ENCODE results near the gene RTN4RL2.

Gene RTN4RL2

GRCh38 chr11:57500515-57500914, 40.2 kb downstream of the RTN4RL2 start:
- DNase-seq (ENCODE audit: low spot score) = no peak

- DNase-seq (ENCODE audit: low spot score) = no peak
These were observed 40.6 kb downstream of the RTN4RL2 start for GRCh38 chr11:57500926-57501325.

- DNase-seq (ENCODE audit: low spot score) = no peak
These were observed 41.6 kb downstream of the RTN4RL2 start for GRCh38 chr11:57501953-57502352.

GRCh38 chr11:57502376-57502775, 42.0 kb downstream of the RTN4RL2 start:
- no peak for DNase-seq (ENCODE audit: low spot score)

- DNase-seq (ENCODE audit: low spot score) = no peak
These were observed 42.5 kb downstream of the RTN4RL2 start for GRCh38 chr11:57502870-57503269.

GRCh38 chr11:57504511-57504910, 44.2 kb downstream of the RTN4RL2 start:
- no peak for DNase-seq (ENCODE audit: low spot score)

- no peak for DNase-seq (ENCODE audit: low spot score)
These were observed 46.2 kb downstream of the RTN4RL2 start for GRCh38 chr11:57506522-57506921.

- no peak for DNase-seq (ENCODE audit: low spot score)
These were observed 48.2 kb downstream of the RTN4RL2 start for GRCh38 chr11:57508341-57509170.

GRCh38 chr11:57511741-57512430, 51.6 kb downstream of the RTN4RL2 start:
- DNase-seq (ENCODE audit: low spot score) = no peak

- no peak for DNase-seq (ENCODE audit: low spot score)
These were observed 52.5 kb downstream of the RTN4RL2 start for GRCh38 chr11:57512646-57513451.

GRCh38 chr11:57513452-57513795, 53.1 kb downstream of the RTN4RL2 start:
- no peak for DNase-seq (ENCODE audit: low spot score)

GRCh38 chr11:57513911-57514537, 53.7 kb downstream of the RTN4RL2 start:
- DNase-seq (ENCODE audit: low spot score) = peak; percentile 62

GRCh38 chr11:57514538-57515331, 54.4 kb downstream of the RTN4RL2 start:
- peak; percentile 78 for DNase-seq (ENCODE audit: low spot score)

- peak; percentile 87 for DNase-seq (ENCODE audit: low spot score)
These were observed 55.2 kb downstream of the RTN4RL2 start, which contains the start of gene SLC43A1 for GRCh38 chr11:57515332-57516060. Gene SLC43A1 (minus strand): TSS chr11:57515702. CDS start chr11:57514111, 1,591 bp downstream.

- no peak for DNase-seq (ENCODE audit: low spot score)
These were observed 55.7 kb downstream of the RTN4RL2 start for GRCh38 chr11:57516061-57516443.

- DNase-seq (ENCODE audit: low spot score) = no peak
These were observed 60.8 kb downstream of the RTN4RL2 start for GRCh38 chr11:57521116-57521515.

- no peak for DNase-seq (ENCODE audit: low spot score)
These were observed 63.1 kb downstream of the RTN4RL2 start for GRCh38 chr11:57523419-57523818.

All from AG08396 (cell line).